Measurements from ENCODE around the gene DNPH1.

The DNPH1 gene, protein sequence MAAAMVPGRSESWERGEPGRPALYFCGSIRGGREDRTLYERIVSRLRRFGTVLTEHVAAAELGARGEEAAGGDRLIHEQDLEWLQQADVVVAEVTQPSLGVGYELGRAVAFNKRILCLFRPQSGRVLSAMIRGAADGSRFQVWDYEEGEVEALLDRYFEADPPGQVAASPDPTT

DNA sequence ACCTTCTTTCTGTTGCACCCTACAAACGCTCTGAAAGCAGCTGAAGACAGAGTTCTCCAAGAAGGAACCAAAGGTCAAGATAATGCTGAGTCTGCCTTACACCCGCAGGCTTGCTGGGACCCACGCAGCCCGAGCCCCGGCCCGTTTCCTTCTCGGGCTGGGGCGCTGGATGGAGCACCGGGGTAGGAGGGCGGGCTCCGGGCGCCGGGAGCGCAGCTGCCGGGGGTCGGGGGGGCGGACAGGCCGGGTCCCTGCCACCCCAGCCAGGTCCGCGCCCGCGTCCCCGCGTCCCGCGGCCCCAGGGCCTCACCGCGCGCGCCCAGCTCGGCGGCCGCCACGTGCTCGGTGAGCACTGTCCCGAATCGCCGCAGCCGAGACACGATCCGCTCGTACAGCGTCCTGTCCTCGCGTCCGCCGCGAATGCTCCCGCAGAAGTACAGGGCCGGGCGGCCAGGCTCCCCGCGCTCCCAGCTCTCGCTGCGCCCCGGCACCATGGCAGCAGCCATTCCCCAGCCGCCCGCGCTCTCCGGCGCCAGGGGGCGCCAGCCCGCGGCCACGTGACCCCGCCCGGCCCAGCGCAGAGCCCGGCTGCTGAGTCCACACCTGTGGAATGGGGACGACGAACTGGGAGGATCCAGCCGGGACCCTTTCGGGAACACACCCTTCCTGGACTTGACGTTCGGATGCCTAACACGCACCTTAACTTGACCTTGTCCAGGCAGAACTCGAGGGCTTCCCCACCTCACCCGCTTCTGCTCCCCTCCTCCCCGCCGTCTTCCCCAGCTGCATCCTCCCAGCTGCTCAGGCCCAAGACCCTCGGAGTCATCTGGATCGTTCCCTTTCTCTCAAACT is at the start of gene DNPH1:
TSS of gene DNPH1 (minus strand) at position 531 of the 852 bp plus-strand sequence. CDS start at position 506, 25 bp downstream.
- DNase-seq (ENCODE audit: low read depth in 1 of 2, low spot score in 1 of 2) = peak; percentile 61 to 77

DNA sequence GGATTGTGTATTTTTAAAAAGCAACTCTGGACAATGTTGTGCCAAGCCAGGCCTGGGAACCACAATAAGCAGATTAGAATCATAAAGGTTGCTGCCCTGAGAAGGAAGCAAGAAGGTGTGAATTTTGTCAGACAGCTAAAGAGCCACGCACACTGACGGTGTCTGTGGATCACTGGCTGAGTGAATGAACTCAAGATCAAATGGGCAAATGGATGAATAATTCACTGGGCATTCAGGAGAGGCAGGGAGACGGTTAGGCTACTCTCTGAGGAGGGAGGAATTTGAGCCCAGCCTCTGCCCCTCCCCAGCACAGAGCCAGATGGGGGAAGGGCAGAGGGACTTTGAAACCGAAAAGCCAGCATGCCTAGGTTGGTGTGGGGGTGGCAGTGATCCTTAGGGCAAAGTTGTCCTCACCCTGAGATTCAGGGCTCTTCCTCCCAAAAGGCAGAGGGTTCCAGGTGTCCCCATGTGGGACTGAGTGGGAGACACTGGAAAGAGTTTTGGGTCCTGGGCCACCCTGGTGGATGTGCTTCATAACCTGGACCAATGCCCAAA is 49.3 kb upstream of the DNPH1 start:
- no peak for DNase-seq (ENCODE audit: low read depth in 1 of 2, low spot score in 1 of 2)

DNA sequence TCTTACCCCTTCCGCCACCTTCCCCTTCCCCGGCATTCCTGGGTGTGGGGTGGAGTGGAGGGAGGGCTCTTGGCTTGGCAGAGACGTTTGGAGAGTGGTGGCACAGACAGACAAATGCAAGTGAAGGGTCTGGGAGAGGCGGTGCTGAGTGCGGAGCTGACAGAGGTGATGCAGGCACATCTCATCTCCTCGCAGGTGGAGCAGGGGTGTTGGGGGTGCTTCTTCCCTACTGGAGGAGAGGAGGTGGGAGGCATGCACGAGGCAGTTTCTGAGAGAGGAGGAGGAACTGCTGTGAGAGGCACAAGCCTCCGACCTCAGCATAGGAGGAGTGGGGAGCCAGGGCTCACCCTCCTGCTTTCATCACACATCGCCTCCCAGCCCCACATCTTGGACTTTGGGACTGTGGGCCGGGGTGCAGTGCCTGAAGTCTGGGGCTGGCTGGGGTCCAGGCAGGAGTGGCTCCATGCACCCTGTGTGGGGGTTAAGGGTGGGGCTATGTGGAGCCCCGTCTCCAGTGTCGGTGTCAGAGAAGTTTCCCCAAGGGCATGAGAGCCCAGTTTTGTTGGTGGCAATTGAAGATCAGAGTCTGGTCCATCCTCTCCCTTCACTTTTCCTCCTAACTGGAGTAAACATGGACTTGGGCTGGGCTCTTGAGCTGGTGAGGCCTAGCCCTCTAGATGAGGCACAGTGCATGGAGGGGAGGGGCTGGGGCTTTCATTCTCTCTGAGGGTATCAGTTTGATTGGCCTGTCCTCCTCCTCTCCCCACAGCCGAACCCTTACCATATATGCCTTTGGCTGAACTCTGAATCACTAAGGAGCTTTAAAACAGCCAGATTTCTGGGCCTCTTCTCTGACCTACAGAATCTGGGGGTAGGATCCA is 48.6 kb upstream of the DNPH1 start:
- DNase-seq (ENCODE audit: low read depth in 1 of 2, low spot score in 1 of 2) = no peak

DNA sequence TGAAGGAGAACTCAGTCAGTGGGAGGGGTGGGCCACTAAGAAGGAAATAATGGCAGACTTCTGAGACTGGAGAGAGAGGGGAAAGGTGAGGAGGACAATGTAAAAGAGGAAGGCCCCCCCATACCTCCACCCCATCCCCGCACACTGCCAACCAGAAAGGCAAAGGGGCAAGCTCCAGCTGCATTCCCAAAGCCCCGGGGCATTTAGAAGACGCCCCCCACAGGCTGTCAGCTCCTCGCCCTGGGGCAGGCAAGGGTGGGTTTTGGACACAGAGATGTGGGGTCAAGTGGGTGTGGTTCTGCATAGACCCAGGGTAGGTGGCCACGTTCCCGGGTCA is 48.0 kb upstream of the DNPH1 start:
- DNase-seq (ENCODE audit: low read depth in 1 of 2, low spot score in 1 of 2) = no peak

DNA sequence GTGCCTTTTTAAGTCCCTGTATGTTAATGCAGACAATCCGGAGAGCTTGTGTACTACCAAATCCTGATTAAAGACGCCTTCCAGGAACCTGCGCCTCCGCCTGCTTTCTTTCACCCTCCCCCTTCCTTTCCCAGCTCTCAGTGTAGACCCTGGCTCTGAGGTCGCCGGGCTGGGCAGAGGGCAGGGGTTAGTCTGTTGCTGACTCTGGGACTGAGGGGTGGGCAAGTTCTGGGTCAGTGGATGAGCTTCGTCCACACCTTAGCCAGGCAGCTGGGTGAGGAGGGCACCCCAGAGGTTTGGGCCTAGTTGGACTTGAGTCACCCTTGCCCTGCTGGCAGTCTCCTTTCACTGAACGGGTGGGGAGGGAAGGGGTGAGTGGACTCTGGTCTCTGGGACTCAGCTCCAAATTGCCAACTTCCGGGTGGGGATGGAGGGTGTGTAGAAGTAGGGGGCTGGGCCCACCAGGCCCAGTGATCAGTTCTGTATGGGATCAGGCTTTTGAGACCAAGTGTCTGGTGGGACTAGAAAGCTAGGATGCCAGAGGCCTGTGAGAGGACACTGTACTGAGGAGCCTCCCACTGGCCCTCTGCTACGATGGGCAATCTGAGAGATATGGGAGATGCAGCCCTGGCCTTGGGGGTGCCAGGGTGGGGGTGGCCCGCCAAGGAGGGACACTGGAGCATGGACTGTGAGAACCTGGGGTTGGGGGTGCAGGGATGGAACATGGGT is 47.5 kb upstream of the DNPH1 start:
- DNase-seq (ENCODE audit: low read depth in 1 of 2, low spot score in 1 of 2) = no peak

DNA sequence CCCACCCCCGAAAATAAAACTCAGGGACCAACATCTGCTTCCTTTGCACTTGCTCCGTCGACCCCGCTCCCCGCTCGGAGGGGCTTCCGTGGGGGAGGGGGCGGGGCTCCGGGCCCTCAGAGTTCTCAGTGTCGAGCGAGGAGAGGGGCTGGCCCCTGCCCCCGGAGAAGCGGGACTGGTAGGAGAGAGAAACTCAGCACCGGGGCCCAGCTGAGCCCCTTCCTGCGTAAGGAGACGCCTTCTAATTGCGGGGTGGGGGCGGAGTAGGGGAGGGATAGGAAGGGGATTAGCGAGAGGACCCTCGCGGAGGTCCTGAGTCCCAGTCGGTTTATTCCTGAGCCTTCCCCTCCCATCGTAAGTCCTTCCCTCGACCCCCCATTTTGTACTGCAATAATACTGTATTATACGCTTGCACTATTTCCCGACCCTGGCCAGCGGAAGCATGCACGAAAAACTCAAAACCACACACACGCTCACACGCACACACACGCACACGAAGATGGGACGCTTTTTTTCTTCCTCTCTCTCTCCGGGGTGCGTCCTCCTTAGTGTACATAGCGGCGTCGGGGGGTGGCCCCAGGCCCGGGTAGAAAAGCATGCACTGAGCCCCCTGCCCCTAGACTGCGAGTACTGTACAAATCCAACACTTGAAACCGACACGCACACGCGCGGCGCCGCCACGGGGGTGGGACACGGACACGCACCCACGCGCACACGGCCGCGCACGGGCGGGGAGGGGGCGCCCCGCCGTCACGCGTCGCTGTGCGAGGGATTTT is 46.7 kb upstream of the DNPH1 start:
- peak in 1 of 2 donors; percentile 9 for DNase-seq (ENCODE audit: low read depth in 1 of 2, low spot score in 1 of 2)

DNA sequence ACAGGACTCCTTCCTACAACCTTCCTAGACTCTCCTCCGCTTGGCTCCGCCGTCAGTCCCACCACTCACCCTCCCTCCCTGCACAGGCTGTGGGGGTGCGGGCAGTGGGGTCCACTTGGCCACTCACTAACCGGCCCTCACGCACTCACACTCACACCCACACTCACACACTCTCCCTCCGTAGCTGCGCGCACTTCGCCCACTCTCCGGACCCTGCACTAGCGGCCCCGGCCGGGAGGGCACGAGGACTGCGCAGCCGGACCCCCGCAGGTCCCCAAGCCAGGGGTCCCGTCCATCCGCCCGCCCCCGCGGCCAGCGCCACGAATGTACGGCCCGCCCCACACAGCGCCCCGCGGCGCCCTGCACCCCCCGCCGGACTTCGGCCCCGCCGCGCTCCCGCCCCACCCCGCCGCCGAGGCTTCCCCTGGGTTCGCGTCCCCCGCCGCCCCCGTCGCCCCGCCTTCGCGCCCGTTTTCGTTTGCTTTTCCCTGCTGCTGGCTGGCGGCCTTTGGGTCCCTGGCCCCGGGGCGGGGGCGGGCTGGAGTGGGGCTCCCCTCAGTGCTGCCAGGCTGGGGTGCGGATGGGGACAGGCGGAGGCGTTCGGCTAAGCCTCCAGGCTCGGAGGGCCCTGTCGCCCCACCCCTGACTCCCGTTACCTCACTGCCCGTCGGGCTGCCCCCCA is 45.8 kb upstream of the DNPH1 start:
- DNase-seq (ENCODE audit: low read depth in 1 of 2, low spot score in 1 of 2) = peak in 1 of 2 donors; percentile 10

DNA sequence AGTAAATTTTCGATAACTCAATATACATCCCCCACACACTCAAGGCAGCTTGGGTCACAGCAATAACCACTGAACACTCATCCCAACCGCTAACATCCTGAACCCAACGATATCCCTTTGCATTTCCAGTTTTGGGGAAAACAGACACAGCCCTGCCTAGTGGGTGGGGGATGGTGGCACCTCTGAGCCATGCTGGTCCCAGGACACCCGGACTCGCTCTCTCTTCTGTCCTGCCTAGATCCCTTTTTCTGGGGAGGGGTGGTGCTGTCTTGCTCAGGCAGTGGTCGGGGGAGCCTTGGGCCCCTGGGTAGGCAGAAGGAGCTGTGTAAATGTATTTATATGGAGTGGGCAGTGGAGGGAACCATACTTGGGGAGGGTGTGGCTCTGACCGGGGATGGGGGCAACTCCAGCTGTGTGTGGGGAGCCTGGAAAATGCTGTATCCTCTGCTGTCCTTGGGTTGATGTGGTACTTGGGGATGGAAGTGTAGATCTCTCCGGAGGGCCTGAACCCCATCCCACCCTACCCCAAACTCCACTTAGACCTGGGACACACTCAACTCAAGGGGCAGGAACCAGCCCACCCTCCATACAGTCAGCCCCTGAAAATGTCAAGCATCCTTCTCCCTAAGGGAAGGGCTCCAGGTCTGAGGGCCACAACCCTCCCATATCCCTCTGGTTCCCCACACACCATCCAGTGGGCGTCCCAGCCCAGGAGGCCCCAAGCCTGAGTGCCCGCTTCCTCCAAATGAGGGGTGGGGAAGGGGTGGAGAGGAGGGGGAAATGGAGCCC is 45.0 kb upstream of the DNPH1 start:
- no peak for DNase-seq (ENCODE audit: low read depth in 1 of 2, low spot score in 1 of 2)

DNA sequence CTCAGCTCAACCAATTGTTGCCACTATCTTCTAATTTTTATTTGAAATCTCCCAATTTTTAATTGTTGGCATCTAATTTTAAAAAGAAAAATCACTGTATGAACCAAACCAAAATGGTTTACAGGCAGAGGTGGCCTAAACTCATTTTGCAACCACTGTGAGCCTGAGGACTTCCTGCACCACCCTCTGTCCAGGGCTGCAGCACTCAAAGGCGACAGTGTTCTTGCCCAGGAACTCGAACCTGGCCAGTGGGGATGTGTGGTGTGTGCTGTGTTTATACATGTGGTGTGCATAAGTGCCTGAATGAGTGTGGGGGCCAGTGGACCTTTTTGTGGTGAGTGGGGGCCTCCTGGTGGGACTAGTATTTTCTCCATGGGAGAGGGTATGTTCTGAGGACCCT is 44.4 kb upstream of the DNPH1 start:
- no peak for DNase-seq (ENCODE audit: low read depth in 1 of 2, low spot score in 1 of 2)

DNA sequence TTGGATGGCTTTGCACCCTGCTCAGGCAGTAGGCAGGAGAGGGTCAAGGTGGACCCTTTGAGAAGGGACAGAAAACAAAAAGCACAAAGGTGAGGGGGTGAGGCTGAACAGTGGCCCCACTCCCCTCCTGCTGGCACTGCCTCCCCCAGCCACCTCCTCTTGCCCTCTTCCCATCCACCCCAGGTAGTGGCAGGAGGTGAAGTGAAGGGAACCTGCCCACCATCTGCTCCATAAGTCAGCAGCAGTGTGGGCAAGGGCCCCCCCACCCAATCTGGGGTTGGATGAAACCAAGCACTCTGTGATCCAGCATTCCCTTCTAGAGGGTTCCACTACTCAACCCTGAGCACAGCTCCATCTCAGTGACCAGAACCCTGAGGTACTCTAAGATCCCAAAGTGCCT is 42.7 kb upstream of the DNPH1 start:
- no peak for DNase-seq (ENCODE audit: low read depth in 1 of 2, low spot score in 1 of 2)

DNA sequence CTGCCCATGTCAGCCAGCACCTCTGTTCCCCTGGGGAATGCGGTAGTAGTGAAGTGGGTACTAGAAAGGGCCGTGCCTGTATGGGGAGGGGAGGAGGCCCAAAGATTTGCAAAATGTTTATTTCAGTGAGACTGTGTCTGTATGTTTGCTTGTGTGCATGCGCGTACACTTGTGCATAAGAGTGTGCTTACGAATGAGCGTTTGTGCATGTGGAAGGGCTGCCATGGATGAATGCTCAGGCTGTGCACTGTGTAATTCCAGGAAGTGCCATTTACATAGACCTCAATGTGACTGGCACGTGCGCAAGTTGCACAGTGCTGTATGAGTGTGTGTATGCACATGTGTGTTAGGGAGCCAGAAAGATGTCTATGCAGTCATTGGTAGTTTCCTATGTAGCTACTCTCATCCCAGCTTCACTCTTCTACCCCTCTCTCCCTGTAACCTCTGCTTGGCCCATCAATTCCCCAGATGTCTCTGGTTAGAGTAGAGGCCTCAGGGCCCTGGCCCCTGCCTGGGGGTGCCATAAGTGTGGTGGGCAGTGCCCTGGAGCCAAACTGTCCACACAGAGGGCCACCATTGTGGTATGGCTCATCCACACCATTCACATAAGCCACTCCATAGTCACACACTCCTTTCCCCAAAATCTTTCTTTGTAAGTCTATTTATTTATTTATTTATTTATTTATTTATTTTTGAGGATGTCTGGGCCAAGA is 42.0 kb upstream of the DNPH1 start:
- no peak for DNase-seq (ENCODE audit: low read depth in 1 of 2, low spot score in 1 of 2)

DNA sequence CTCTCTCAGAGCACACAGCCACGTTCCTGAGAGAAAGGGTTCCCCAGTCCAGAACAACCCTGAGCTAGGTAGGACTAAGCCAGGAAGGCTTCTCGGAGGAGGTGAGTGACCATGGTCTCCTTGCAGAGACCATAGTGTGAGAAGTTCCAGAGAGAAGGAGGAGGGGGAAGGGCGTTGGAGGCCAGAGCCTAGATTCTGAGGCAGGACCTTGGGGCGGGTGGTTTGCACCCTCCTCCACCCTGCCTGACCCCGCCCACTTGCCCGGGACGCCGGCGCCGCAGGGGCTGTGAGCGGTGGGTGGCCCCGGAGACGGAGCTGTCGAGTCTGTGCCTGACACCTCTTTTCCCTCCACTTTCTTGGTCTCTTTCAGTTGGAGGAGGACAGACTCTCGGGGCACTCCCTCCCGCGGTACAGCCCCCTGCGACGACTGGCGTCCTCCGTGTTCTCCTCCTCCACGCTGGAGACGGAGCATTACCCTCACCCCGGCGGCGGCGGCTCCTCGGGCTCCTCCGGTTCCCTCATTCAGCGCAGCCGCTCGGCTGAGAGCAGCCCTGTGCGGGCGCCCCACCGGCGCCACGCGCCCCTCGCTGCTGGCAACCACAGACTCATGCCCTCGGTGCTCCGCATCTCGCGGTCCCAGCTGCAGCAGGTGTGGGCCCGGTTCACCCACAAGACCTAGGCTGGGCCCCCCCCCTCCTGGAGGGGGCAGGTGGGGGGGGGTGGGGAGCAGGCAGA is 40.2 kb upstream of the DNPH1 start:
- peak in 1 of 2 donors; percentile 17 for DNase-seq (ENCODE audit: low read depth in 1 of 2, low spot score in 1 of 2)

DNA sequence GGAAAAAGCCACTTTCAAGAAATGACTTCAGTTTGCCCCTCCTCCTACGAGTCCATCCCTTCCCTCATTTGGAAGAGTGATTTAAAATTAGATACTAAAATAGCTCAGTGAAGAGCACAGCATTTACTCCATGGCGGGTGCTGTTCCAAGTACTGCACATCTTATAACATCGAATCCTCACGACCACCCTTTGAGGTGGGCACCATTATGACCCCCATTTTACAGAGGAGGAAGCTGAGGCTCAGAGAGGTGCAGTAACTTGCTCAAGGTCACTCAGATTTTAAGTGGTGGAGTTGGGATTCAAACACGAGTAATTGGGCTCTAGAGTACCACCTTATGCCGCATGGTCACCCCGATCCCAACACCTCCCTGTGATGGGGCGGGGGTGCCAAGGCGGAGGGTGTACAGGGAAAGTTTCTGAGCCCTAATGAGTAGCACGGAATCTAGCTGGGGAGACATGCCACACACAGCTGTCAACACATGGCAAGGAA is 39.5 kb upstream of the DNPH1 start:
- no peak for DNase-seq (ENCODE audit: low read depth in 1 of 2, low spot score in 1 of 2)

DNA sequence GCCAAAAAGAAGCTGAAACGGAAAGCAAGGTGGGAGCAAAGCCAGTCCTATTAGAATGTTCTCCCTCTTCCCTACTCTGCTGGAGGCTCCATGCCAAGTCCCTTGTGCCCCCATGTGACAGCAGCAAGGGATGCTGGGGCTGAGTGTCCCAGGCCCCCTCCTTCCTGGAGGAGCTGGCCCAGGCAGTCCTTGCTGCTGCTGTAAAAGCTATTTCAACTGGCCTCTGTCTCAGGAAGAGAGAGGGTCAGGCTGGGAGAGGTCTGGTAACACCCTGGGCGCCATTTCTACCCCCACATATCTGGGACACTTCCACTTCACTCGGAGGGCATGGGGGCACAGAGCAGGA is 39.0 kb upstream of the DNPH1 start:
- no peak for DNase-seq (ENCODE audit: low read depth in 1 of 2, low spot score in 1 of 2)

DNA sequence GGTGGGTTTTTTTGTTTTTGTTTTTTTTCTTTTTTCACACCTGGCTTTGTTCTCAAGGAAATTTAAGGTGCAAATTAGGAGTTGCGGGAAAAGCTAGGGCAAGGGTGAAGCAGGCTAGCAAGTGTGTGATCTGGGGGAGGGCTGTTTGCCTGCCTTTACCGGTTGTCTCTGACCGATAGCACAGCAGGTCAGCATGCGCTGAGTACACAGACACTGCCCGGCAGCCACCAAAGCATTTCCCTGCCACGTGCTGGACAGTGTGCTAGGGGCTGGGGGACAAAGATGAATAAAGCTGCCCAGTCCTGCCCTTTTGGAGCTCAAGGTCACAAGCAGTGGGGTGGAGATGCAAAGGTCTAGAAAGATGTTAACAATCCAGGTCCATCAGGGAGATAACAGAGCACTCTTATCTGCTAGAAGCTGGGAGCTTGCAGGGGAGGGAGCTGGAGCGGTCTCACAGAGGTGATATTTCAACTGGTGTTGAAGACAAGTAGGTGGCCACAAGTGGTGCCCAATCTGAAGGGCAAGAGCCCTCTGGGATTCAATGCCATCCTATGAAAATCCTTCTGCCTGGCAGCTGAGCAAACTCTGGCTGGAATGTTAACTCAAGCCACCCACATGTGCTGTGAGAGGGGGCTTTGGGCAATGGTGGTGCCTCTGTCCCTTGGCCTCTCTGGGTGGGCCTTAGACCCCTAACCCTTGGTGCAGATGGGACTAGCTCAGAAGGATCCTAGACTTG is 38.5 kb upstream of the DNPH1 start:
- no peak for DNase-seq (ENCODE audit: low read depth in 1 of 2, low spot score in 1 of 2)

DNA sequence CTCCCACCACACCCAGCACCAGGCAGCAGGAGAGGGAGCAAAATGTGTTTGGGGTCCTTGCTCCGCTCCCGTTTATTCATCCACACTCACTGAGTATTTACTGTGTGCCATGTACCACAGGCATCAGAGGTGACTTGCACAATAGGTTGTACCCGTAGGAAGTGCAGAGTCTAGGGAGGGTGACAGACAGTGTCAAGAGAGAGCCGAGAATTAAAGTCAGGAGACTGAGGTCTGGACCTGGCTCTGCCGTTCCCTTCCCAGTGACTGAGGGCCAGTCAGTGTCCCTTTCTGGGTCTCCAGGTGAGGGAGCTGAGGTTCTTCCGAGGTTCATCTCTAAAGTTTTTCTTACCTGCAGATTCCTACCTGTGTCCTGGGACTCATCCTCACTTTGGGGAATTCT is 36.3 kb upstream of the DNPH1 start:
- DNase-seq (ENCODE audit: low read depth in 1 of 2, low spot score in 1 of 2) = no peak
